RWPE1 (cell line): ENCODE measurements around the gene FCN1.

Experiments used
- CTCF ChIA-PET: fragments of 350-600 bp; sonication (Branson Sonifier 250); formaldehyde crosslinking; extraction: SDS; loops from one replicate; lab custom pipeline; 2021; lab: Yijun Ruan, JAX
- POLR2A ChIA-PET: fragments of 400-600 bp; formaldehyde crosslinking; extraction: SDS; loops from one replicate; lab custom pipeline; 2020; ENCODE audit warnings: antibody characterized with exemption; ENCODE audit not compliant: low non-redundant PET; lab: Yijun Ruan, JAX
- DNase-seq: peaks from one replicate; pipeline ENCODE4 v3.0.0; 2012; ENCODE audit warnings: low spot score
- H3K27ac ChIP-seq: fragments of 450-650 bp; 2 replicates; pipeline ENCODE4 v1.5.1; 2017
- CTCF ChIP-seq: fragments of 450-650 bp; conservative IDR thresholded peaks from 2 replicates; pipeline ENCODE4 v1.5.1; 2017; ENCODE audit warnings: low read depth, mild to moderate bottlenecking

The FCN1 gene

GRCh38 chr9:134869554-134870300 is 48.0 kb downstream of the FCN1 start:
- no peak for DNase-seq
- POLR2A ChIA-PET, result no interaction called here
- TF ChIP-seq CTCF, result no peak
- no peak overlapping the region for H3K27ac ChIP-seq
- CTCF ChIA-PET, result no interaction called here

- no peak for TF ChIP-seq CTCF
- no peak for DNase-seq
- no peak overlapping the region for H3K27ac ChIP-seq
- POLR2A ChIA-PET, result no interaction called here
- CTCF ChIA-PET, result interaction anchor here (0.6 kb wide), 1 partner anchor 90 kb away, joined by 3 read pairs; no protein-coding TSS in a partner anchor
Measured at GRCh38 chr9:134868751-134869553, 48.8 kb downstream of the FCN1 start.

- no peak for TF ChIP-seq CTCF
- ChIA-PET POLR2A (no interaction called here), CTCF (no interaction called here)
- no peak for DNase-seq
- H3K27ac ChIP-seq, result no peak overlapping the region
Measured at GRCh38 chr9:134867917-134868750, 49.6 kb downstream of the FCN1 start.

GRCh38 chr9:134864821-134865190 is 52.9 kb downstream of the FCN1 start:
- POLR2A ChIA-PET, result no interaction called here
- no peak for DNase-seq
- H3K27ac ChIP-seq, result peak overlapping the region; percentile 86
- no peak for TF ChIP-seq CTCF
- CTCF ChIA-PET, result no interaction called here

GRCh38 chr9:134863941-134864820 is 53.5 kb downstream of the FCN1 start:
- no peak for TF ChIP-seq CTCF
- peak overlapping the region; percentile 86 for H3K27ac ChIP-seq
- DNase-seq, result no peak
- CTCF ChIA-PET, result interaction anchor here (0.6 kb wide), 2 partner anchors 25 to 89 kb away, joined by 3 to 4 read pairs; no protein-coding TSS in a partner anchor
- POLR2A ChIA-PET, result no interaction called here
